Gastroesophageal sphincter (tissue), 4 donors: ENCODE measurements around the gene HLA-DMB. TPM values are rescaled to one million over a fixed set of nuclear protein-coding genes. Genes with fewer than 3 reads are reported as not detected.

ENCODE experiments used
- ATAC-seq: fragments of 150-250 bp; one replicate; pipeline ENCODE4 v1.9.1; 2016; ENCODE audit warnings: mild to moderate bottlenecking, moderate library complexity
- H3K27ac ChIP-seq, 4 donors: fragments of 200-600 bp; sonication (generic) in 3 of 4; 1 replicate in 3 of 4; 2 replicates in 1 of 4; pipeline ENCODE4 v1.5.1; 2016 to 2019
- H3K27me3 ChIP-seq: fragments of 200-600 bp; sonication (generic); one replicate; pipeline ENCODE4 v1.5.1; 2019
- H3K36me3 ChIP-seq, 2 donors: fragments of 200-600 bp; sonication (generic); one replicate each; pipeline ENCODE4 v1.5.1; 2019; ENCODE audit warnings: control low read depth in 1 of 2
- H3K4me1 ChIP-seq, 3 donors: fragments of 200-600 bp; sonication (generic); 1 replicate in 2 of 3; 2 replicates in 1 of 3; pipeline ENCODE4 v1.5.1; 2016 to 2019; ENCODE audit warnings: control low read depth in 2 of 3
- H3K4me3 ChIP-seq, 2 donors: fragments of 200-600 bp; sonication (generic); one replicate each; pipeline ENCODE4 v1.5.1; 2019; ENCODE audit warnings: mild to moderate bottlenecking in 1 of 2, moderate library complexity in 1 of 2
- H3K9me3 ChIP-seq, 3 donors: fragments of 200-600 bp; sonication (generic); one replicate each; pipeline ENCODE4 v1.5.1; 2017 to 2019; ENCODE audit warnings: control low read depth in 2 of 3
- CTCF ChIP-seq, 4 experiments: fragments of 200-600 bp in 2 of 4; fragments of 450-650 bp in 2 of 4; sonication (generic) in 1 of 4; IDR thresholded peaks; one replicate each; pipeline ENCODE4 v1.5.1; 2017 to 2019; ENCODE audit warnings: antibody characterized with exemption in 4 of 4, mild to moderate bottlenecking in 2 of 4, moderate library complexity in 2 of 4
- EP300 ChIP-seq: sonication (generic); formaldehyde crosslinking; IDR thresholded peaks from one replicate; pipeline ENCODE4 v1.6.1; 2017; ENCODE audit warnings: antibody characterized with exemption, mild to moderate bottlenecking
- POLR2A ChIP-seq, 2 donors: fragments of 450-650 bp; IDR thresholded peaks; one replicate each; pipeline ENCODE4 v1.6.1; 2017; ENCODE audit warnings: antibody characterized with exemption in 2 of 2, mild to moderate bottlenecking in 2 of 2, moderate library complexity in 1 of 2
- POLR2AphosphoS5 ChIP-seq: sonication (generic); formaldehyde crosslinking; IDR thresholded peaks from one replicate; pipeline ENCODE4 v1.6.1; 2017; ENCODE audit warnings: antibody characterized with exemption
- WGBS, 2 donors: methylation state at CpG; one replicate each; pipeline ENCODE4 v1.1.5; 2018; ENCODE audit warnings: low coverage in 1 of 2; 5-methylcytosine and 5-hydroxymethylcytosine counted together
- total RNA-seq, 4 donors: library from RNA; depleted of rRNA; stranded (reverse); fragments of >200 nt; gene quantifications; one replicate each; pipeline ENCODE4 v1.1.0, GENCODE V29; 2016

HLA-DMB gene
- total RNA-seq, 4 donors from 2014 or later: 7.3 to 26.0 (median 11.6) TPM

- no peak for ATAC-seq
Measured at GRCh38 chr6:32949113-32949512, 8.3 kb upstream of the HLA-DMB start.

GRCh38 chr6:32947552-32948465 lies 7.0 kb upstream of the HLA-DMB start:
- Histone ChIP-seq H3K27ac (no peak overlapping the region), H3K36me3 (no peaks in the 10 kb centered on the region), H3K4me3 (no peak overlapping the region), H3K4me1 (peaks cover 0 to 8% (median 0%) of the 10 kb centered on the region in 3 donors), H3K9me3 (peaks cover 0 to 8% (median 0%) of the 10 kb centered on the region in 3 donors), H3K27me3 (peaks cover 4% of the 10 kb centered on the region)
- 74 to 87% methylated on average over 10 to 11 of the region's 11 CpGs for WGBS, 2 donors
- no peak for TF ChIP-seq POLR2A (IDR thresholded peaks at IDR 0.05)
- no peak for TF ChIP-seq EP300
- TF ChIP-seq POLR2AphosphoS5: no peak
- TF ChIP-seq CTCF (IDR thresholded peaks at IDR 0.05): peak in 1 of 4 experiments; percentile 48
- ATAC-seq: no peak

More at GRCh38 chr6:32949113-32949512, 8.3 kb upstream of the HLA-DMB start:
- no peak overlapping the region for H3K27ac ChIP-seq
- H3K4me1 ChIP-seq: peaks cover 0 to 19% (median 0%) of the 10 kb centered on the region in 3 donors
- WGBS, 2 donors: 76 to 92% methylated on average over 2 to 3 of the region's 9 CpGs
- peaks cover 0 to 8% (median 0%) of the 10 kb centered on the region in 3 donors for H3K9me3 ChIP-seq
- no peak overlapping the region for H3K4me3 ChIP-seq
- peaks cover 4% of the 10 kb centered on the region for H3K27me3 ChIP-seq
- H3K36me3 ChIP-seq: no peaks in the 10 kb centered on the region
- TF ChIP-seq CTCF (IDR thresholded peaks at IDR 0.05) (no peak), POLR2A (IDR thresholded peaks at IDR 0.05) (no peak)

GRCh38 chr6:32946893-32947292 lies 6.1 kb upstream of the HLA-DMB start:
- H3K4me1 ChIP-seq: no peaks in the 10 kb centered on the region
- H3K9me3 ChIP-seq: peaks cover 0 to 8% (median 0%) of the 10 kb centered on the region in 3 donors
- no peak overlapping the region for H3K27ac ChIP-seq
- no peak for ATAC-seq
- H3K27me3 ChIP-seq: peaks cover 4% of the 10 kb centered on the region
- no peak for TF ChIP-seq POLR2AphosphoS5
- TF ChIP-seq POLR2A (IDR thresholded peaks at IDR 0.05): no peak
- TF ChIP-seq EP300: no peak
- no peak for TF ChIP-seq CTCF (IDR thresholded peaks at IDR 0.05)
- H3K36me3 ChIP-seq: no peaks in the 10 kb centered on the region
- H3K4me3 ChIP-seq: no peak overlapping the region

- H3K36me3 ChIP-seq: no peaks in the 10 kb centered on the region
- no peak overlapping the region for H3K4me3 ChIP-seq
- peaks cover 0 to 8% (median 0%) of the 10 kb centered on the region in 3 donors for H3K9me3 ChIP-seq
- no peaks in the 10 kb centered on the region for H3K4me1 ChIP-seq
- no peak for TF ChIP-seq POLR2A (IDR thresholded peaks at IDR 0.05)
- no peak for TF ChIP-seq EP300
- no peak for TF ChIP-seq CTCF (IDR thresholded peaks at IDR 0.05)
- TF ChIP-seq POLR2AphosphoS5: no peak
- ATAC-seq: no peak
- peaks cover 4% of the 10 kb centered on the region for H3K27me3 ChIP-seq
- H3K27ac ChIP-seq: no peak overlapping the region
Measured at GRCh38 chr6:32945953-32946352, 5.1 kb upstream of the HLA-DMB start.
